Measurements from ENCODE around the gene TFPT.

The TFPT gene

GRCh38 chr19:54115109-54116063, at the start of gene TFPT, which contains the start of gene PRPF31:
Gene TFPT (minus strand): TSS chr19:54115657. CDS start chr19:54115269, 388 bp downstream.
Gene PRPF31 (plus strand): TSS chr19:54115754. CDS start chr19:54118279, 2,525 bp downstream.
- peak; percentile 86 to 95 (median 88) for DNase-seq

GRCh38 chr19:54165222-54165621, 49.8 kb upstream of the TFPT start:
- no peak for DNase-seq

DNA sequence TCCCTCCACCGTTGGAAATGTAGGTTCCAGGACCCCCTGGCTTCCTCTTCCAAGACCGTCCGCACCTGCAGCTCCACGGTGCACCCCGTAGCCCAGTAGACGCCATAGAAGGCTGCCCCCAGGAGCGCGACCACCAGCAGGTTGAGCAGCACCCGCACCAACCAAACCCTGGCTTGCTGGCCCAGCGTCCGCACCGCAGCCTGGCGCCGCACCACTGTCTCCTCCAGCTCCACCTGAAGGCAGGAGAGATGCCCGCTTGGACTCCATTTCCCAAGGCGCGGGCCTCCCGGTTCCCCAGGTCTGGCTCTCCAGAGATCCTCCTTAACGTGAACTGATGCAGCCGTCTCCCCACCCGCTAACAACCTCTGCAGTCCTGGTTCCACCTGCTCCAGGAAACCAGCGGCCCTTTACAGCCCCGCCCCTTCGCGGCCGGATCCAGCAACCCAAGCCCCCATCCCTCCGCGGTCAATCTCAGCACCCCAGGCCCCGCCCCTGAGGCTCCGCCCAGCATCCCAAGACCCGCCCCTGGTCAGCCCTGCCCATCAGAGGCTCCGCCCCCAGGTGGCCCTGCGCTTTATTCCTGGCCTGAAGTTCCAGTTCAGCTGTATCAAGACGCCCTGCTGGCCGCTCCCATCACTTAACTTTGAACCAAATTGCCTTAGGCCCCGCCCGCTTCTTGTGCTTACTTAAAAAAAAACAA, 49.1 kb upstream of the TFPT start:
- peak in 3 of 4 experiments; percentile 20 to 34 (median 32) for DNase-seq

GRCh38 chr19:54162884-54163283, 47.4 kb upstream of the TFPT start:
- DNase-seq: no peak

GRCh38 chr19:54162241-54162805, 46.9 kb upstream of the TFPT start:
- DNase-seq: peak; percentile 72 to 83 (median 76)

DNA sequence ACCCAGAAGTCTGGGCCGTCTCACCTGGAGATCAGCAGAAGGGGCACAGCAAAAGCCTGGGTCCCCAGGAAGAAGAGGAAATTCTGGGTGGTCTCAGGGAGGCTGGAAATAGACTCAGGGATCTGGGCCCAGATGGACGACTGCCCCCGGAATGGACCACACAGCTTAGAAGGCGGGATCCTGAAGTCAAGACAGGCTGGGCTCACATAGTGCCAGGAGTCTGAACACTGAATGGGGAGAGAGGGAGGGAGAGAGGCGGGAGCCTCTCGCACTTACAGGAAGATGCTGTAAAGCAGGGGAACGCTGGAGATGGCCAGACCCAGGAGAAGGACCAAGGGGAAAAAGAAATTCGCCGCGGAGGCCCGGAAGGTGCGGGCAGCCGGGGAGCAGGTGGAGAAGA, 45.4 kb upstream of the TFPT start:
- no peak for DNase-seq

DNA sequence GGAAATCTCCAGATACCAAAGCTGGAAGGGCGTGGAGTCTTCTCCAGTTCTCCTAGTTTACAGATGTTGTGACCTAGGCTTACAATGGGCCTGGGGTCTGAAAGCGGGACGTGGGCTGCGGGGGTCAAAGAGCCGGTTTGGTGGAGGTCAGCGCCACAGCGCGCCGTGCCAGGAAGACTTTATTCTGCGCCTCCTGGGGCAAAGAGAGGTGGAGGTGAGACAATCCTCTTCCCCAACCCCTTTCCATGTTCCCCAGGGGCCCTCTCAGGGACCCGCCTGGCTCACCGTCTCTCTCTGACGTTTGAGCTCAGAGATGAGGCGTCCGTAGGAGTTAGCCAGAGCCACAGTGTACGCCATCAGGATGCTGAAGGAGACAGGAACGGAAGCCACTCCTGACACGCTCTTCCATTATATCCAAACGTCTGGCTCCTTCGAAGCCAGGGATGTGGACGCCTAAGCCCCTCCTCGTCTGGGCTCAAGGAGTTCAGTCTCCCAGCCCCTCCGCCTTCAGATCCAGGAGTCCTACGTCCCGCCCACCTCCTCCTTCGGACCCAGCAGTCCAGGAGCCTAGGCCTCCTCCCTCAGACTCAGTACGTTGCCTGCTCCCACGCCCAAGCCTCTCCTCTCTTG, 44.8 kb upstream of the TFPT start:
- no peak for DNase-seq

- peak; percentile 85 to 97 (median 93) for DNase-seq
Measured at GRCh38 chr19:54159352-54160181, 44.1 kb upstream of the TFPT start, which contains the start of gene LENG1. Gene LENG1 (minus strand): TSS chr19:54159721. CDS start chr19:54159695, 26 bp downstream.

DNA sequence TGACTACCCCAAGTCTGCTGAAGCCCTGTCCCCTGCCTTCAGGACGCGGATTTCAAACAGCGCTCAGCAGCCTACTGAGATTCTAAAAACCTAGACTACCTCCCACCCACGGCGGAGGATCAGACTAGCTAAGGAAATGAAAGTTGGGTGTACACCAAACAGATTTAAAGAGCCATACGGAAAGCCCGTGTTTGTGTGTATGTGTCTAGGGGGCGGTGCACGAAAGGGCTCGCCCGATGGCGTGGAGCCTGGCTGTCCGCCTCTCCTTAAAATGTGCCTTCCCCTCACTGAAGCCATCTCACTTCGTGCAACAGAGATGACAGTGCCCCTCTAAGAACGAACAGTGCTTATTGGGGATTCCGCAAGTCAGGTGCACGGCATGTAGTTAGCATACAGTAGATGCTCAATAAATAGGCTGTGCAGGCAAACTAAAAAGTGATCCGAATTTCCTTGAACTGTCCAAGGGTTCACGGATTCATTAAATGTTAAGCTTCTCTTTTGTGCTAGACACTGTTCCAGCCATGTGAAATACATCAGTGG, 43.4 kb upstream of the TFPT start:
- DNase-seq: no peak

DNA sequence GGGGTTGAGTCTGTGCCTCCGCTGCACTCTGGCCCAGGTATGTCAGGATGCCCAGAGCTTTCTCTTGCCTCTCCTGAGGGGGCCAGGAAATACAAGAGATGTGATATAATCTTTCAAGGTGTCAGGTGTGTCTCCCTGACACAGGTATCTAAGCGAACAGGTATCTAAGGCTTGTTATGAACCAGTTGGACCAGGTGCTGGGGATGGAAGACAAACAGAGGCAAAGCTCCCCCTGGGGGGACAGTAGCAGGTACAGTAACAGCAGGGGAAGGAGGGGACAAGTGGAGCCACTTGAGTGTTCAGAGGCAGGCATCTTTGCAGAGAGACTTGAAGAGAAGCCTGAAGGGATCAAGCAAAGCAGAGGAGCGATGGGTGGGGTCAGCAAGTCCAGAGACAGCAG, 41.5 kb upstream of the TFPT start:
- no peak for DNase-seq

GRCh38 chr19:54156490-54156889, 41.0 kb upstream of the TFPT start:
- DNase-seq: no peak

- DNase-seq: no peak
Measured at GRCh38 chr19:54155694-54156093, 40.2 kb upstream of the TFPT start.

GRCh38 chr19:54154603-54155345, 39.3 kb upstream of the TFPT start:
- DNase-seq: no peak

GRCh38 chr19:54153731-54154326, 38.4 kb upstream of the TFPT start:
- no peak for DNase-seq

DNA sequence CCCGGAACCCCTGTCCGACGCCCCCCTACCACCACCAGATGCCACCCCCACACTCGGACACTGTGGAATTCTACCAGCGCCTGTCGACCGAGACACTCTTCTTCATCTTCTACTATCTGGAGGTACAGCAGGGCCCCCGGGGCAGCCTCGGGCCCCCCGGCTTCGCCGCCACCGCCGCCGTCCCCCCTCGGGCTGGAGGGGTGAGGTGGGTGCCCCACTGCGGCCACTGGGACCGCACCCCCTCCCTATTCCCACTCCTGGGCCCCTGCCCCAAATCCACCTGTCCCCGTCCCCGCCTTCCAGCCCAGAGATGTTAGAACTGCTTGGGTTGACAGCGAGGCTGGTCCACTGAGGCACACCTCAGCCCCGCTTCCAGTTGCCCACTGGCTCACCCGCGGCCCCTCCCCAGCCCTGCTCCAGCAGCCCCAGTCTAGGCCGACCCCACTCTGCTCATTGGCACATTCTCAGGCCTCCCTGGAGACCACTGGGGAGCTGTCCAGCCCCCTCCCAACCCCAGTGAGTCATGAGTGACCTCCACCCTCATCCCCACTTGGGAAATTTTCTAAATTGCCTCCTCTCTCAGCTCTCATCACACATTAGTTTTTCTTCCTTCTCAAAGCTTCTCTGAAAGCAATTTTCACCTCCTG, 37.5 kb upstream of the TFPT start:
- DNase-seq: no peak

GRCh38 chr19:54152267-54152666, 36.8 kb upstream of the TFPT start:
- no peak for DNase-seq

DNA sequence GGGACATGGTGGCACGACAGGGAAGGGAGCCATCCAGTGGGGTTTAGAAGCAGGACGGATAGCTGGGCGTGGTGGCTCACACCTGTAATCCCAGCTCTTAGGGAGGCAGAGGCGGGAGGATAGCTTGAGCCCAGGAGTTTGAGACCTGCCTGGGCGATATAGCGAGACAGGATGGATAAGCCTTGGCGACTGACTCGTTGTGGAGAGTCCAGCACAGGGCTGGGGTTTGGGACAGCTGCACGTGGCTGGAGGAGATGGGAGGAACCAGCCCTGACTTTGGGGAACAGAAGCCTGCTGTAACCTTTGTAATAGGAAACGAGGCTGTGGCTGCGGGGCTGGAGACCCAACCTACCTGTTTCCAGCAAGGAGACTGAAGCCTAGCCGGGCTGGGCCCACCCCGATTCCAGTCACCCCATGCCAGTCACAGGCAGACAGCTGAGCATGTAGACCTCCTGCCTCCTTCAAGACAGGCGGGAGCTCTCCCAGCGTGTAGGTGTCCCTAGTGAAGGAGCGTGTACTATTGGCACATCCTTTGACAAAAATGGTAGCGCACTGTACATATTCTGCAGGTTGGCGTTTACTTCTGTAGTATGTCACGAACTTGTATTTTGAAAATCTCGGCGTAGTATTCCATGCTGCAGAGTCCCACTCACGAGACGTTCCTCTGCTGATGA, 36.0 kb upstream of the TFPT start:
- DNase-seq: no peak

- DNase-seq: no peak
Measured at GRCh38 chr19:54149021-54149812, 33.8 kb upstream of the TFPT start.

All from activated CD4-positive, CD25-positive, alpha-beta regulatory T cell (primary cell).